AG04450 (cell line): Measurements from ENCODE around the gene ENTPD8. TPM values are rescaled to one million over a fixed set of nuclear protein-coding genes. Genes with fewer than 3 reads are reported as not detected.

Experiments
- CTCF ChIA-PET: fragments of 300-600, 350-600 bp; formaldehyde crosslinking; extraction: SDS; loops from one replicate; lab custom pipeline; 2022; ENCODE audit warnings: antibody characterized with exemption, inconsistent platforms; lab: Charles Lee
- POLR2A ChIA-PET: fragments of 350-600 bp; formaldehyde crosslinking; extraction: SDS; loops from one replicate; lab custom pipeline; 2021; ENCODE audit warnings: antibody characterized with exemption, inconsistent platforms; lab: Yijun Ruan, JAX
- DNase-seq: peaks from one replicate; pipeline ENCODE4 v3.0.0-alpha.2; 2011; ENCODE audit warnings: low read depth, low spot score
- H3K27ac ChIP-seq: one replicate; pipeline ENCODE4 v1.5.1; 2012; ENCODE audit warnings: low read depth, low read length, control low read depth
- H3K27me3 ChIP-seq: one replicate; pipeline ENCODE4 v1.6.0; 2012; ENCODE audit warnings: low read length; ENCODE audit not compliant: control insufficient read depth, insufficient read depth
- H3K4me3 ChIP-seq: 2 replicates; pipeline ENCODE4 v1.5.1; 2011; ENCODE audit warnings: mild to moderate bottlenecking, low read depth, low read length, control low read depth
- H3K9me3 ChIP-seq: 2 replicates; pipeline ENCODE4 v1.5.1; 2012; ENCODE audit warnings: low read length; ENCODE audit not compliant: control insufficient read depth, insufficient read depth
- polyA plus RNA-seq: library from polyadenylated mRNA; depleted of rRNA; stranded (reverse); fragments of >200 nt; gene quantifications from 2 replicates; pipeline ENCODE4 v1.2.3, GENCODE V29; 2011
- TF ChIP-seq, protein P1 (sequence below): IDR thresholded peaks from 2 replicates; pipeline ENCODE4 v1.5.1; 2011; ENCODE audit warnings: low read depth, low read length, control low read depth, inconsistent platforms

ENTPD8 gene
- polyA plus RNA-seq, 1 experiment = not detected

DNA sequence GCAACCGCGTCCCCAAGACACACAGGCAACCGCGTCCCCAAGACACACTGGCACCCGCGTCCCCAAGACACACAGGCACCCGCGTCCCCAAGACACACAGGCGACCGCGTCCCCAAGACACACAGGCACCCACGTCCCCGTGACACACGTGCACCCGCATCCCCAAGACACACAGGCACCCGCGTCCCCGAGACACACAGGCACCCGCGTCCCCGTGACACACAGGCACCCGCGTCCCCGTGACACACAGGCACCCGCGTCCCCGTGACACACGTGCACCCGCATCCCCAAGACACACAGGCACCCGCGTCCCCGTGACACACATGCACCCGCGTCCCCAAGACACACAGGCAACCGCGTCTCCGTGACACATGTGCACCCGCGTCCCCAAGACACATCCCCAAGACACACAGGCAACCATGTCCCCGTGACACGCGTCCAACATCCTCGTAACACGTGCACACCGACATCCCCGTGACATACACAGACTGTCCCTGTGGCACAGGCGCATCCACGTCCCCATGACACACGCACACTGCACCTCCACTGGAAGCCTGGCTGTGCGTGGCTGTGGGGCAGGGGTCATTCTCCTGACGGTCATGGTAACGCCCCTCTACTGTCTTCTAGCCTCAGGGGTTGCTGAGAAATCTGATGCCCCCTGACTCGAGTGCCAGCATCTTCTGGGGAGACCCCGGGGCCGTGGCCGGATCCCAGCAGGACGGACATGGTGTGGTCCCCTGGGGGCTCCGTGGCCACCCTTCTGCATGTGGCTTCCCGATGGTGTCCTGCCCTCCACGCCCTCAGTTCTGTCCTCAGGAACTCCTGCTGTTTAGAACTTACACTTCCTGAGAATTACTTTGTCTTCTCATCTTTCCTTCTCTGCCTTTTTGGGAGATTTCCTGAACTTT is 42.3 kb downstream of the ENTPD8 start:
- DNase-seq = no peak
- POLR2A ChIA-PET = no interaction called here
- CTCF ChIA-PET = no interaction called here
- H3K4me3 ChIP-seq = no peak overlapping the region
- no peak overlapping the region for H3K27ac ChIP-seq
- TF ChIP-seq, protein P1, sequence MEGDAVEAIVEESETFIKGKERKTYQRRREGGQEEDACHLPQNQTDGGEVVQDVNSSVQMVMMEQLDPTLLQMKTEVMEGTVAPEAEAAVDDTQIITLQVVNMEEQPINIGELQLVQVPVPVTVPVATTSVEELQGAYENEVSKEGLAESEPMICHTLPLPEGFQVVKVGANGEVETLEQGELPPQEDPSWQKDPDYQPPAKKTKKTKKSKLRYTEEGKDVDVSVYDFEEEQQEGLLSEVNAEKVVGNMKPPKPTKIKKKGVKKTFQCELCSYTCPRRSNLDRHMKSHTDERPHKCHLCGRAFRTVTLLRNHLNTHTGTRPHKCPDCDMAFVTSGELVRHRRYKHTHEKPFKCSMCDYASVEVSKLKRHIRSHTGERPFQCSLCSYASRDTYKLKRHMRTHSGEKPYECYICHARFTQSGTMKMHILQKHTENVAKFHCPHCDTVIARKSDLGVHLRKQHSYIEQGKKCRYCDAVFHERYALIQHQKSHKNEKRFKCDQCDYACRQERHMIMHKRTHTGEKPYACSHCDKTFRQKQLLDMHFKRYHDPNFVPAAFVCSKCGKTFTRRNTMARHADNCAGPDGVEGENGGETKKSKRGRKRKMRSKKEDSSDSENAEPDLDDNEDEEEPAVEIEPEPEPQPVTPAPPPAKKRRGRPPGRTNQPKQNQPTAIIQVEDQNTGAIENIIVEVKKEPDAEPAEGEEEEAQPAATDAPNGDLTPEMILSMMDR = no peak
- peaks cover 26% of the 10 kb centered on the region for H3K9me3 ChIP-seq
- no peaks in the 10 kb centered on the region for H3K27me3 ChIP-seq

DNA sequence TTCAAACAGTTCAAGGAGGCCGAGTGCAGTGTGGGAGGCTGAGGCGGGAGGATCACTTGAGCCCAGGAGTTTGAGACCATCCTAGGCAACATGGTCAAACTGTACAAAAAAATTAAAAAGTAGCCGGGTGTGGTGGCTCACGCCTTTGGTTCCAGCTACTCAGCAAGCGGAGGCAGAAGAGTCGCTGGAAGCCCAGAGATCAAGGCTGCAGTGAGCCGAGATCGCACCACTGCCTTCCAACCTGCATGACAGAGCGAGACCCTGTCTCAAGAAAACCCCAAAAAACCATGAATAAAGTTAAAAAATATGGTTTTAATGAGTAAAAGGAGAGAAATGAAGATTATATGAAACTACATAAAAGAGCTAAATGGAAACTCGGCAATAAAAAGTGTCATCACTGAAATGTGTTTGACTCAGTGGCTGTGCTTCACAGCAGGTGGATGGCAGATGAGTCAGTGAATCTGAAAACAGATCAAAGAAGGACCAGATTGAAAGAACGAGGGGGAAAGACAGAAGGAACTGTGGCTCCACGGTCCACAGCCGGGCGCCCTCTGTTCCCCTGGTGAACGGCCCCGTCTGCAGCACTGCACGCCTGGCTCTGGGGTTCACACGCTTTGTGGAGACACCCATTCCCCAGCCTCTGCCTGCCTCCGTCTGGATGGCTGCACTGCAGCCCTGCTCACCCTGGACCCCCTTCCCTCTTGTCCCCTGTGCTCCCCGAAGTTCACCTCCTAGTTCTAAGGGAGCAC is 43.3 kb downstream of the ENTPD8 start:
- ChIA-PET CTCF (interaction anchor here (0.8 kb wide), 1 partner anchor 25 kb away, joined by 3 read pairs; the partner anchor contains the start of gene EXD3), POLR2A (no interaction called here)
- H3K9me3 ChIP-seq = peaks cover 26% of the 10 kb centered on the region
- no peak overlapping the region for H3K4me3 ChIP-seq
- TF ChIP-seq, protein P1 = no peak
- no peak for DNase-seq
- H3K27ac ChIP-seq = no peak overlapping the region
- H3K27me3 ChIP-seq = no peaks in the 10 kb centered on the region

DNA sequence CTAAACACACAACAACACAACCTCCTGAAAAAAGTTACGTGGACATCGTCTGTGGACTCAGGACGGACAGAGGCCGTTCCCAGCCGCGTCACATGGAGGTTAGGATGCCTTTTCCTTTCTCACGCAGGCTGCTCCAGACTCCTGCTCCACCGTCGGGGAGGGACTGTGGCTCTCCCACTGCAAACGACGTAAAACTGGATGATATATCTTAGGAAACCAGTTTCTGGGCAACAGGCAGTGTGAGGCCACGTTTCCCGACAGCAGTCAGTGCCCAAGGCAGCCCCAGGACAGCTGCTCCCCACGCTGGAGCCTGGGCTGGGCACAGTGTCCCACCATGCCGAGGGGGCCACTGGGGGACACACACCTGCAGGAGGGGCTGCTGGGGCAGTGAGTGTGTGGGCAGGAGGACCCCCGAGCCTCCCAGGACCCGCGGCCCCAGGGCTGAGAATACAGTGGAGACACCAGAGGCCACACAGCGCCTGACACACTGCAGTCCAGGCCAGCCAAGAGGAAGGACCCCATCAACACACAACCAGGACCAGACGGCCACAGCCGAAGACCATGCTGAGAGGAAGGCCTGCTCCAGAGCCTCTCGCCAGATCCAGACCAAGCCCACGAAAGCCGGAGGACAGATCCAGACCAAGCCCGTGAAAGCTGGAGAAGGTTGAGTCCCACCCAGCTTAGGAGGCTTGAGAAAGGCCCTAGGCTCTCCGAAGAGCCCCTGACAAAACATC is 44.4 kb downstream of the ENTPD8 start:
- TF ChIP-seq, protein P1 = no peak
- H3K4me3 ChIP-seq = no peak overlapping the region
- ChIA-PET POLR2A (interaction anchor here (0.7 to 1.3 kb wide), 3 partner anchors 12 to 156 kb away, joined by 3 to 7 read pairs (median 3); partner anchors contain the start of genes NRARP and TUBB4B), CTCF (interaction anchor here (0.8 kb wide), 1 partner anchor 26 kb away, joined by 4 read pairs; the partner anchor contains the start of genes EXD3 and NOXA1)
- no peak for DNase-seq
- H3K27ac ChIP-seq = peak overlapping the region; percentile 52
- H3K27me3 ChIP-seq = no peaks in the 10 kb centered on the region
- H3K9me3 ChIP-seq = peaks cover 26% of the 10 kb centered on the region

DNA sequence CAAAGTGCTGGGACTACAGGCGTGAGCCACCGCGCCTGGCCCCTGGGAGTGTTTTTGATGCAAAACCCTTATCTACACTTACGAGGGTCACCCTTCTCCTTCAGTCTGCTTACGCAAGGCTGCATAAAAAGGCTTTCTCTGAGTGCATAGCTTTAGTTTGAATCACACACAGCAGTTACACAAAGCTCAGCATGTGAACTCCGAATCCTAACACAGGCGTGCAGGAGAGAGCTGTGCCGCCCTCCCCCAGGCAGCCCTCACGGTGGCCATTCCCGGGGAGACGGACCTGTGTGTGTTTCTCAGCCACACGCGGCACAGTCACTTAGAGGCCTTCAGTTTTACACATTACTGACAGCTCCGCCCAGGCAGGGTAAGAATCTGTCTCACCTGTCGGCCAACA is 44.9 kb downstream of the ENTPD8 start:
- POLR2A ChIA-PET = interaction anchor here (0.7 to 1.3 kb wide), 3 partner anchors 12 to 155 kb away, joined by 3 to 7 read pairs (median 3); partner anchors contain the start of genes NRARP and TUBB4B
- CTCF ChIA-PET = interaction anchor here (0.8 kb wide), 1 partner anchor 26 kb away, joined by 4 read pairs; the partner anchor contains the start of genes EXD3 and NOXA1
- peak overlapping the region; percentile 52 for H3K27ac ChIP-seq

More for the DNA sequence above, 44.9 kb downstream of the ENTPD8 start:
- H3K27me3 ChIP-seq = no peaks in the 10 kb centered on the region
- H3K9me3 ChIP-seq = peaks cover 23% of the 10 kb centered on the region
- DNase-seq = peak; percentile 72
- H3K4me3 ChIP-seq = no peak overlapping the region
- TF ChIP-seq, protein P1 = no peak
